GM18909 (cell line): ENCODE results near the gene SMC3.
A peak's percentile ranks its signal among the peaks of the same experiment; 100 is the strongest.

ENCODE experiments used
- ATAC-seq: cut with Tn5 transposase; IDR thresholded peaks from one replicate; pipeline ENCODE4 v1.9.1; 2021; ENCODE audit warnings: mild to moderate bottlenecking; ENCODE audit not compliant: unreplicated experiment, poor library complexity

SMC3 gene

GRCh38 chr10:110540031-110540430 is 27.5 kb upstream of the SMC3 start:
- no peak for ATAC-seq

GRCh38 chr10:110544958-110545537 is 22.4 kb upstream of the SMC3 start:
- ATAC-seq: no peak

- ATAC-seq: no peak
These were observed 21.4 kb upstream of the SMC3 start for GRCh38 chr10:110546077-110546476.

GRCh38 chr10:110546499-110547110 is 20.9 kb upstream of the SMC3 start:
- ATAC-seq: no peak

GRCh38 chr10:110547139-110547761 is 20.2 kb upstream of the SMC3 start:
- no peak for ATAC-seq

- no peak for ATAC-seq
These were observed 19.5 kb upstream of the SMC3 start for GRCh38 chr10:110548002-110548401.

DNA sequence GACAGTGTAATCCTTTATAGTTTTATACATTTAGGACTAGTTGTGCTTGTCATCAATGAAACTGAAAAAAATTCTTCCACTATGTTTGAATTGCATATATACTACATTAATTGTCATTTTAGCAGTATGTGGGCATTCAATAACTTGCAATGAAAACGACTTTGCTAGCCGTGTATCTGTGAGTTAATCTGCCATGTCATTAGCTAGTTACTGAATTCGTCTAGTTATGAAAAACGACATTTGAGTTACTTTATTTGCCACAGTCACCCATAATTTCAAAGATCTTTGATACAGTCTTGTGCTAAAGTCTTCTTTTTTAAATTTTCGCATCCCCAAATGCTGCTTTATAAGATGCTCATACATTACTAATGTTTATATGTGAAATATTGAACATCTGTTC is 18.3 kb upstream of the SMC3 start:
- ATAC-seq: no peak

DNA sequence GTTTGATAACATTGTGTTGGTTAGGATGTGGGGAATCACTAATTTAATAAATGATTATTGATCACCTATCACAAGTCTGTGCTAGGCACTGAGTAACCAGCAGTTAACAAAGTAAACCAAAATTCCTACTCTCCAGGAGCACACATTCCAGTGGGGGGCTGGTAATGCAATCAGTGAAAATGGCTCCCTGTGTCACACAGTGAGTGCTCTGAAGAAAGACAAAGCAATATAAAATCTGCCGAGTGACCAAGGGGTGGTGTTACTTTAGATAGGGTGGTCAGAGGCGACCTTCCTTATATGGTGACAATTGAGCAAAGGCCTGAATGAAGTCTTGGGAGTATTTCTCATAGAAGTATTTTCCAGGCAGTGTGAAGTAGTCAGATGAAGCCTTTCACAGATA is 13.6 kb upstream of the SMC3 start:
- no peak for ATAC-seq

DNA sequence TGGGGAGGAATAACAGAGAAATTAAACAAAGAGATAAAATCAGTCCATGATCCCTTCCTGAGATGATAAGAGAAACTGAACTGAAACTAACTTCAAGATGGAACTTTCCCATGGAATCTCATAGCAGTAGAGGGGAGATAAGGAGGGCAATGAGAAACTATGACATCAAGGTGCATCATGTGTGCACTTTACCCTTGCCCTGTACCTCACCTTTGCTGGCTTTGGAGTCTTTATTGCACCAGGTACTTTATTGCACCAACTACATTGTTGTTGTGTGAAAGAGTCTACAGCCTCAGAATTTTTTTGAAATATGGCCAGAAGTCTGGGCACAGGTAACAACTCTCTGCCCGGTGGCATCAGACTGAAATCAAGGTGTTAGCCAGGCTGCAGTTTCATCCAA is 11.2 kb upstream of the SMC3 start:
- no peak for ATAC-seq

DNA sequence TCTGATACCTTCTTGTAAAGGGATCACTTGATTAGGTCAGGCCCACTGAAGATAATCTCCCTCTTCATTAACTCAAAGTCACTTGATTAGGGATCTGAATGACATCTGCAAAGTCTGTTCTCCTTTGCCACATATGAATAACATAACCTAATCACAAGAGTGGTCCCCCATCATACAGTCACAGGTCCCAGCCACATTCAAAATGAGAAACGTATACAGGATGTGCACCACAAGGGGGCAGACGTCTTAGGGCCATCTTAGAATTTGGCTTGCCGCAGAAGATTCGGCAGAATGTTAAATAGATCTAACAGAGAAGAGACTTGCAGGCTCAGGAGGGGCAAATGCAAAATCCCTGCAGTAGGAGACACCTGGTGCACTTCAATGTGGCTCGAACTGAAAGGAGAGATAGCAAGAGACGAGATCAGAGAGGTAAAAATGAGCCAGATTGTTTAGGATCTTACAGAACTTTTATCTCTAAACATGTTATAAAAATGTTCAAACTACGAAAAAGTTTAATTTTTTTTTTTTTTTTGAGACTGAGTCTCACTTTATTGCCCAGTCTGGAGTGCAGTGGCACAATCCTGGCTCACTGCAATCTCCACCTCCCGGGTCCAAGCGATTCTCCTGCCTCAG is 10.4 kb upstream of the SMC3 start:
- peak; percentile 88 for ATAC-seq

DNA sequence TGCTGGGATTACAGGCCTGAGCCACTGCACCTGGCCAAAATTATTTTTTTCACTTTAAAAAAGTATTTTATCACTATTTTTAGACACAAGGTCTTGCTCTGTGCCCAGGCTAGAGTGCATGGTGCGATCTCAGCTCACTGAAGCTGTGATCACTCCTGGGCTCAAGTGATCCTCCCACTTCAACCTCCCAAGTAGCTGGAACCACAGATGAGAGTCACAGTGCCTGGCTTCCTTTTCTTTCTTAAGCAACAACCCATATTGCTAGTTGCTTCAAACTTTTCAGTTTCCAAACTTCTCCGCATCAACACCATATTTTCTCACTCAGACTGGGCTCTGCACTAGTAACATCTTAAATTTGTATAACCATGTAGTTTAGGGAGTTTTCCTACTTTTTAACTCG is 9.5 kb upstream of the SMC3 start:
- ATAC-seq: no peak

GRCh38 chr10:110560012-110560411 is 7.5 kb upstream of the SMC3 start:
- ATAC-seq: no peak

GRCh38 chr10:110561292-110561691 is 6.2 kb upstream of the SMC3 start:
- no peak for ATAC-seq

DNA sequence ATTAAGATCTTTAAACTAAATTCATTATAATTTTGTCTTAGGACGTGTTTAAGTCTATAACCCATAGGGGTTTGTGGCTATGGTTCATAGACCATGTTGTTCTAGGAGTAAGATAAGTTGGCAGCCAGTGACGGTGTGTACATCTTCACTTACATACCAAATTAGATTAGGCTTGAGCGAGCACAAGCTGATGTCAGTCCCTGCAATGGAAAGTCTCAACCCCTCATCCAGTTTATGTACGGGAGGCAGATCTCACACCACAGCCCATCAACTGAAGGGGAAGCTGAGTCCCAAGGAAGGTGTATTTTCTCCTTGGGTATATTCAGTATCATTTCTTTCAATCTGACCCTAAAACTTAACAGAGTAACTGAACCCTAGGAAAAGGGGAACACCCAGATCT is 5.1 kb upstream of the SMC3 start:
- ATAC-seq: no peak

- ATAC-seq: no peak
These were observed 4.4 kb upstream of the SMC3 start for GRCh38 chr10:110563132-110563531.

GRCh38 chr10:110566472-110567200 is 859 bp upstream of the SMC3 start:
- ATAC-seq: no peak

- ATAC-seq: peak; percentile 43
These were observed 700 bp downstream of the SMC3 start for GRCh38 chr10:110568055-110568735.

DNA sequence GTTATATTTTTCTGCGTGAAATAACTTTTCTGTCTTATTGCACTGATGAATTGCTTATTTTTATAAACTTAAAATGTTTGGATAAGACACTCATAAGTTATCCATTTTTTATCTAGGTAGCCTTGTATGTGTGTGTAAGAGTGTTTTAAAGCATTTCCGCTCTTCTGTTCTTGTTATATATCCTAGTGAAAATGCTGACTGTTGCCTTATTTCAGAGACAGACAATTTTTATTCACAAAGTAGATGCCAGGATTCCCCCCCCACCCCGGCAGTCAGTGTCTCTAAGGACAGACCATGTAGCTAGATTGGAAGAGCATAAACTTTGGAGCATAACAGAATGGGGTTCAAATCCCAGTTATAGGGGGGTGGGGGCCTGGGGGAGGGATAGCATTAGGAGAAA is 1.6 kb downstream of the SMC3 start:
- ATAC-seq: no peak

GRCh38 chr10:110569736-110570135 is 2.2 kb downstream of the SMC3 start:
- no peak for ATAC-seq

DNA sequence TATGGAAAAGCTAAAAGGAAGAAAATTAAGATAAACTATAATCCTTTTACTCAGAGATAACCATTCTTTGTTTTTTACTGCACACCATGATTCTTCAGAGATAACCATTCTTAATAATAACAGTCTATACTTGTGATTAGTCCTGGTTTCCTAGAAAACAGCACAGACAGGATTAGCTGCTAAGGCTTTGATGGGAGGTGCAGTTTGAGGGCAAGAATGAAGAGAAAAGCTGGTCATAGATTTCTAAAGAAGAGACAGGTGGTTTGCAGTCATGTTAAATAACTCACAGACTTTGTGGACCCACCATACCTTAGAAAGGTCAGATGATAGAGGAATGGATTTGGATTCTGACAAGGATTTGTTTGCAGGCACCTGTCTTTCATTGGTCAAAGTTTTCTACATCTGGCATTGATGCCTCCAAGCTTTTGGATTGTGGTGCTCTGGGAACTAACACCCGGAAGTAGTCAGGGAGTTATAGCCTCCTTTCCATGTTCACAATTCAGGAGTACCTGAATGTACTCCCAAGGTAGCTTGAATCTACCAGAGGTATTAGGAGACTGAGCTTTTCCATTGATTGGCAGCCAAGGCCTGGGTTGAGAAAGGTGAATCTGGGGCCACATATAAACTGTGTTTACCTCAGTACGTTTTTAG is 3.7 kb downstream of the SMC3 start:
- no peak for ATAC-seq
